Naive thymus-derived CD8-positive, alpha-beta T cell (primary cell): ENCODE results near the gene FNDC7. TPM values are rescaled to one million over a fixed set of nuclear protein-coding genes. Genes with fewer than 3 reads are reported as not detected.
"Not testable (repeated sequence)": the region's sequence is repeated elsewhere in the genome, so short reads cannot be mapped to it uniquely, and the experiment has no call there.

ENCODE experiments used
- ATAC-seq, 2 donors: fragments of 150-1000 bp; cut with Tn5 transposase in 1 of 2; sonication (Bioruptor Pico), chemical (Tn5 transposase) in 1 of 2; 1 replicate in 1 of 2; 2 replicates in 1 of 2; pipeline ENCODE4 v1.10.0; 2021; ENCODE audit warnings: mild to moderate bottlenecking in 2 of 2, moderate library complexity in 2 of 2
- POLR2A ChIA-PET: fragments of 350-600 bp; sonication (Branson Sonifier 250); formaldehyde crosslinking; loops from one replicate; lab custom pipeline; 2021; ENCODE audit warnings: antibody characterized with exemption; lab: Charles Lee
- DNase-seq, 10 donors: peaks; one replicate each; pipeline versions ENCODE4 v3.0.0 to v3.0.0-alpha.2; 2020 to 2022
- H3K27ac Mint-ChIP-seq, 10 donors: one replicate each; pipeline ENCODE4 v1.8.0; 2020 to 2022; ENCODE audit warnings: mild to moderate bottlenecking in 10 of 10, mixed read lengths in 10 of 10, moderate library complexity in 4 of 10, inconsistent platforms in 1 of 10
- H3K27me3 Mint-ChIP-seq, 5 donors: one replicate each; pipeline ENCODE4 v1.8.0; 2021 to 2022; ENCODE audit warnings: mixed read lengths in 5 of 5
- H3K36me3 Mint-ChIP-seq, 3 donors: one replicate each; pipeline ENCODE4 v1.8.0; 2020 to 2022; ENCODE audit warnings: mixed read lengths in 3 of 3, mild to moderate bottlenecking in 2 of 3, inconsistent platforms in 1 of 3
- H3K4me1 Mint-ChIP-seq, 4 donors: one replicate each; pipeline ENCODE4 v1.8.0; 2021 to 2022; ENCODE audit warnings: mixed read lengths in 4 of 4
- H3K4me3 Mint-ChIP-seq, 10 donors: one replicate each; pipeline ENCODE4 v1.8.0; 2020 to 2022; ENCODE audit warnings: mild to moderate bottlenecking in 10 of 10, mixed read lengths in 10 of 10, moderate library complexity in 6 of 10, inconsistent platforms in 1 of 10
- H3K9me3 Mint-ChIP-seq, 9 donors: one replicate each; pipeline ENCODE4 v1.8.0; 2020 to 2022; ENCODE audit warnings: mixed read lengths in 9 of 9, mild to moderate bottlenecking in 3 of 9, inconsistent platforms in 1 of 9, moderate library complexity in 1 of 9
- polyA plus RNA-seq, 3 donors: library from polyadenylated mRNA; unstranded; fragments of 300-500 nt; fragmentation: Illumina TruSeq; gene quantifications; one replicate each; pipeline ENCODE4 v1.2.3, GENCODE V29; 2021
- total RNA-seq, 8 experiments: library from RNA in 2 of 8; stranded (reverse) in 2 of 8; gene quantifications; one replicate each; pipeline ENCODE4 v1.2.3 and lab custom pipeline; 2021 to 2026

Gene FNDC7, protein sequence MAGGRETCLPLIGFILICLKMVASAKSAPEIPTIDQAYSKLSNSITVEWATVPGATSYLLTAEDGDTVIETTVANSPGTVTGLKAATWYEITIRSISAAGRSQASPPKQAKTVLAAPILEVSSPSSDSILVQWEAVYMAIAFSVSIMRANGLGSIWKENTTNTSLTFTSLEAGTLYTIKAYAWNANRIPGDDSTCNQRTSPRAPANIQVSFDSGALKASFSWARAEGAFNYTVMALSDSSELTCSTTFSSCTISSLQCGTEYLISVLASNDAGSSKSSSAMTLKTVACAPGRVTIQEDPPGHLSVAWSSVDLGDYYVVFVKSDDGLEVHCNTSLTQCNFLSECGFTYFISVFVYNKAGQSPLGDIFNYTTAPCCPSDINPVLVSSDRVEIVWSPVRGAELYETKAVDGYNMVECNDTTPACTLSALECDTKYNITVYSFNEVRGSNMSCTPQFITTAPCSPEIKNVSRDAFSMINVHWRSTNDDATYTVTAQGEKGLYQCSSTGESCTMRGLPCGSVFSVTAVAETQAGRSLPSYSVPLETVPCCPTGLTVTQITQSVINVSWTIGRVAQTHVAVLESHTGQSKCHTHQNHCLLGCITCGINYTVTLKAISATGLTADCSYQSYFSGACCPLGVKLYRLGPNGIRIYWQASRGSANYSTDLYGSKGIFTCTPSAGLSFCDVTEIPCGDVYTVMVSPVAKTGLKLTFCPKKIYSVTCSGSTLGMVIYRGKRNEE
- total RNA-seq (under 1 TPM; 0.22 to 0.34 TPM), polyA plus RNA-seq (not detected), total RNA-seq (lab: John Stamatoyannopoulos, UW) (0 to 1.4 (median 0.51) reads per million in 6 experiments)

DNA sequence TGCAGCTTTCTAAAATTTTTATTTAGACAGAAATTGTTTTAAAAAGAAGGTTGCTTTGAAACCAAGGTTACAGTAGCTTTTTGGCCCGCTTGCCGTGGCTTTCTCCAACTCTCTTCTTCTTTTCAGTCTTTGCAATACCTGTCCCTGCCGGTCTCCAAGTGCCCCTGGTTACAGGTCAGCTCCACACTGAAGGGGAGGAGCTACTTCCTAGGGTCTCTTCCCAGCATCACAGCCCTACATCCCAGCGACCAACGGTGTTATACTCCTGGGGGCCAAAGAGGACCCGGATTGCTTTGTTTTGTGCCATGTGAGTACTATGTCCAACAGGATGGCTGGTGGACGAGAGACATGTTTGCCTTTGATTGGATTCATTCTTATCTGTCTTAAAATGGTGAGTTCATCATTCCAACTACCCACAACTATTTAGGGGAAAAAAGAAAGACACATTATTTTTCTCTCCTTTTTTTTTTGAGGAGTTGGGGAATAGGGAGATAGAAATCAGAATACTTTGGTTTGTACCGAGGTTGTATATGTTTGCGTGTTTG lies at the start of gene FNDC7:
FNDC7 (plus strand) TSS at position 303 of the 545 bp plus-strand sequence; CDS start at position 329, 26 bp downstream.
- no peaks in the 10 kb centered on the region for H3K36me3 Mint-ChIP-seq
- H3K4me3 Mint-ChIP-seq = no peak within 1 kb of the TSS
- H3K27ac Mint-ChIP-seq = no peak within 1 kb of the TSS
- H3K4me1 Mint-ChIP-seq = peaks cover 6 to 14% (median 10%) of the 10 kb centered on the region in 4 donors
- H3K27me3 Mint-ChIP-seq = peaks cover 0 to 12% (median 5%) of the 10 kb centered on the region in 5 donors
- no peaks in the 10 kb centered on the region for H3K9me3 Mint-ChIP-seq
- DNase-seq = no peak
- POLR2A ChIA-PET = interaction anchor here (1.4 kb wide), 1 partner anchor 8 kb away, joined by 3 read pairs; no protein-coding TSS in a partner anchor
- no peak for ATAC-seq

DNA sequence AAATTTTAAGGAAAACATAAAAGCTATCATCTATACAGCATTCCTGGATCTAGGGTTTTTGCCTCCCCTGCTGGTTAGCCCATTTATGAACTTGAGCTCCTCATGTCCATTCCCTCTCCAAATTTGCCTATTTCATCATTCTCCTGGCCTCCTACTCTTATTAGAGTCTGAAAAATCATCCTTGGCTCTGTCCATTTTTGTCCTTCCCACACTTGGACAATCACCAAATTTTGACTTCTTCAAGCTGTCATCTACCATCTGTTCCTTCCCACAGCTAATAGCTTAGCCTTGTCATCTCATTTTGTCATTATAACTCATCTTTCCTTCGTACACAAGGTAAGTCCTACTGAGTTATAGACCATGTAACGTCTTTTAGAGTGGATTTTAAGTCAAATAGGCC lies 49.6 kb upstream of the FNDC7 start:
- DNase-seq (no peak), ATAC-seq (no peak)
- POLR2A ChIA-PET = interaction anchor here (1.3 to 7.6 kb wide), 4 partner anchors 14 to 103 kb away, joined by 3 to 484 read pairs (median 140); partner anchors contain the start of genes EEIG2 and PRPF38B

DNA sequence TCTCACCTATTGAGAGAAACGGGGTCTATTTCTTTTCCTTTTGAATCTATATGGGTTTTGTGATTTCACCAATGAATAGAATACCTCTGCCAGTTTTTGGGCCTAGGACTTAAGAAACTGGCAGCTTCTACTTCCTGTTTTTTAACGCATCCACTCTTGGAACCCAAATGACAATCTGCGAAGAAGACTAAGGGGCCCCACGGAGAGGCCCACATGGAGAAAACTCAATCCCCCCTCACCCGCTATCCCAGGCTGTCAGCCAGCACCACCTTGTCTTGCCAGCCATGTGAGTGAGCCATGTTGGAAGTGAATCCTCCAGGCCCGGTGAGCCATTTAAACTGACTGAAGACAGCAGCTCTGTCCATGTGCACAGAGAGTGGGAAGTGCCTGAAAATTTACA lies 48.2 kb upstream of the FNDC7 start:
- Mint-ChIP-seq H3K9me3 (no peaks in the 10 kb centered on the region), H3K4me1 (peaks cover 13 to 45% (median 31%) of the 10 kb centered on the region in 4 donors), H3K27me3 (no peaks in the 10 kb centered on the region), H3K27ac (peak overlapping the region in 4 of 10 donors; percentile 29 to 41 (median 30)), H3K36me3 (peaks cover 0 to 2% (median 0%) of the 10 kb centered on the region in 3 donors), H3K4me3 (no peak overlapping the region)
- DNase-seq (no peak), ATAC-seq (no peak)
- POLR2A ChIA-PET = interaction anchor here (0.6 to 7.6 kb wide), 4 partner anchors 13 to 242 kb away, joined by 3 to 484 read pairs (median 126); partner anchors contain the start of gene PRPF38B

More for the DNA sequence above, 49.6 kb upstream of the FNDC7 start:
- Mint-ChIP-seq H3K4me1 (peaks cover 8 to 43% (median 34%) of the 10 kb centered on the region in 4 donors), H3K27me3 (no peaks in the 10 kb centered on the region), H3K36me3 (peaks cover 0 to 2% (median 0%) of the 10 kb centered on the region in 3 donors), H3K4me3 (peak overlapping the region in 5 of 10 donors; percentile 33 to 88 (median 66)), H3K27ac (peak overlapping the region in 9 of 10 donors; percentile 68 to 99 (median 98)), H3K9me3 (no peaks in the 10 kb centered on the region)

DNA sequence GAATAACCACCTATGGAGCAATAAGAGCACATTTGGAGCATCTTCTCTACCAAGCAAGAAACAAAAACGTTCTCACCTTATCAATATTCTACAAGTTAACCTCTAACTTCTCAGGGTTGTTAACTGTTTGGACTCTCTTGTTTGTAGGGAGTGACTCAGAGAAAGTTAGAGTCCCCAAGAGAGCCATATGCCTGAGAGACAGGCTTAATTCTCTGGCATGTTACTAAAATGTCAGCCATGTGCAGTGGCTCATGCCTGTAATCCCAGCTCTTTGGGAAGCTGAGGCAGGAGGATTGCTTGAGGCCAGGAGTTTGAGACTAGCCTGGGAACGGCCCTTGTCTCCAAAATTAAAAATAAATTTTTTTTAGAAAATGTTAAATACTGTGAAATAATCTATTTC lies 47.6 kb upstream of the FNDC7 start:
- POLR2A ChIA-PET = interaction anchor here (5.5 to 7.6 kb wide), 2 partner anchors 17 to 28 kb away, joined by 249 to 484 read pairs; partner anchors contain the start of gene PRPF38B

DNA sequence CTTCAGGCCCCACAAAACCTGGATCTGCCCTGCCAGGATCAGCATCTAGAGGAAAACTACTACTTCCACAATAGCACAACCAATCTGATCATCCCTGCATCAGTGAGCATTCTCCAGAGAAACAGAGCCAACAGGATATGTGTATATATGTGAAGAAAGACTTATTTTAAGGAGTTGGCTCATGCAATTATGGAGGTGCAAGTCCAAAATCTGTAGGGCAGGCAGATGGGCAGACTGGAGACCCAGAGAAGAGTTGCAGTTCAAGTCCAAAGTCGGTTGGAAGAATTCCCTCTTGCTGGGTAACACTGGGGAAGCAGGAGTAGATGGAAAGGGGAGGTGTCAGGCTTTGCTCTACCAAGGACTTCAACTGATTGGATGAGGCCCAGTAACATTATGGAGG lies 46.9 kb upstream of the FNDC7 start:
- POLR2A ChIA-PET = interaction anchor here (5.5 to 7.6 kb wide), 2 partner anchors 18 to 27 kb away, joined by 249 to 484 read pairs; partner anchors contain the start of gene PRPF38B
- Mint-ChIP-seq H3K27ac (no peak overlapping the region), H3K4me3 (no peak overlapping the region)

More for the DNA sequence above, 47.6 kb upstream of the FNDC7 start:
- Mint-ChIP-seq H3K4me3 (no peak overlapping the region), H3K27ac (peak overlapping the region in 2 of 10 donors; percentile 25), H3K27me3 (no peaks in the 10 kb centered on the region), H3K4me1 (peaks cover 9 to 39% (median 25%) of the 10 kb centered on the region in 4 donors), H3K36me3 (peaks cover 0 to 2% (median 0%) of the 10 kb centered on the region in 3 donors), H3K9me3 (no peaks in the 10 kb centered on the region)
- no peak for ATAC-seq
- DNase-seq = no peak

DNA sequence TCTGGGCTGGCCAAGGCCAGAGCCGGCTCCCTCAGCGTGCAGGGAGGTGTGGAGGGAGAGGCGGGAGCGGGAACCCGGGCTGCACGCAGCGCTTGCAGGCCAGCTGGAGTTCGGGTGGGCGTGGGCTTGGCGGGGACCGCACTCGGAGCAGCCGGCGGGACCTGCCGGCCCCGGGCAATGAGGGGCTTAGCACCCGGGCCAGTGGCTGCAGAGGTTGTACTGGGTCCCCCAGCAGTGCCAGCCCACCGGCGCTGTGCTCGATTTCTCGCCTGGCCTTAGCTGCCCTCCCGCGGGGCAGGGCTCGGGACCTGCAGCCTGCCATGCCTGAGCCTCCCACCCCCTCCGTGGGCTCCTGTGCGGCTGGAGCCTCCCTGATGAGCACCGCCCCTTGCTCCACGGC lies 45.3 kb upstream of the FNDC7 start:
- H3K4me1 Mint-ChIP-seq = peaks cover 13 to 36% (median 22%) of the 10 kb centered on the region in 4 donors
- not testable (repeated sequence) for ATAC-seq
- POLR2A ChIA-PET = interaction anchor here (0.8 kb wide), 1 partner anchor 25 kb away, joined by 5 read pairs; the partner anchor contains the start of gene PRPF38B

More for the DNA sequence above, 46.9 kb upstream of the FNDC7 start:
- Mint-ChIP-seq H3K4me1 (peaks cover 8 to 36% (median 21%) of the 10 kb centered on the region in 4 donors), H3K9me3 (no peaks in the 10 kb centered on the region), H3K36me3 (peaks cover 0 to 2% (median 0%) of the 10 kb centered on the region in 3 donors), H3K27me3 (no peaks in the 10 kb centered on the region)
- no peak for DNase-seq
- no peak for ATAC-seq

DNA sequence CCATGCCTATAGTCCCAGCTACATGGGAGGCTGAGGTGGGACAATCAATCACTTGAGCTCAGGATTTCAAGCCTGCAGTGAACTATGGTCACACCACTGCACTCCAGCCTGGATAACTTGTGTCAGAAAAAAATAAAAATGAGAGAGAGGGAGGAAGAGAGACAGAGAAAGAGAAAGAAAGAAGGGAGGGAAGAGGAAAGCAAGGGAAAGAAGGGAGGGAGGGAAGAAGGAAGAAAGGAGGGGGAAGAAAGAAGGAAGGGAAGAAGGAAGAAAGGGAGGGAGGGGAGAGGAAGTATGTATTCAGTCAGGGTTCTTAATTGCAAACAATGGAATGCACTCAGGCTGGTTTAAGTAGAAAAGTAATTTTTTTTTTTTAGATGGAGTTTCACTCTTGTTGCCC lies 43.9 kb upstream of the FNDC7 start:
- H3K27me3 Mint-ChIP-seq = peaks cover 0 to 5% (median 0%) of the 10 kb centered on the region in 5 donors
- peak overlapping the region in 5 of 10 donors; percentile 13 to 58 (median 36) for H3K4me3 Mint-ChIP-seq
- peaks cover 12 to 23% (median 13%) of the 10 kb centered on the region in 4 donors for H3K4me1 Mint-ChIP-seq
- POLR2A ChIA-PET = interaction anchor here (0.7 to 2.0 kb wide), 3 partner anchors 22 to 37 kb away, joined by 3 to 6 read pairs (median 4); partner anchors contain the start of gene PRPF38B
- no peaks in the 10 kb centered on the region for H3K9me3 Mint-ChIP-seq
- H3K27ac Mint-ChIP-seq = peak overlapping the region in 2 of 10 donors; percentile 65 to 72
- H3K36me3 Mint-ChIP-seq = peaks cover 0 to 2% (median 0%) of the 10 kb centered on the region in 3 donors
- ATAC-seq (no peak), DNase-seq (no peak)

More for the DNA sequence above, 45.3 kb upstream of the FNDC7 start:
- not testable (repeated sequence) for H3K4me3 Mint-ChIP-seq, H3K9me3 Mint-ChIP-seq, H3K36me3 Mint-ChIP-seq, DNase-seq, H3K27ac Mint-ChIP-seq, H3K27me3 Mint-ChIP-seq

DNA sequence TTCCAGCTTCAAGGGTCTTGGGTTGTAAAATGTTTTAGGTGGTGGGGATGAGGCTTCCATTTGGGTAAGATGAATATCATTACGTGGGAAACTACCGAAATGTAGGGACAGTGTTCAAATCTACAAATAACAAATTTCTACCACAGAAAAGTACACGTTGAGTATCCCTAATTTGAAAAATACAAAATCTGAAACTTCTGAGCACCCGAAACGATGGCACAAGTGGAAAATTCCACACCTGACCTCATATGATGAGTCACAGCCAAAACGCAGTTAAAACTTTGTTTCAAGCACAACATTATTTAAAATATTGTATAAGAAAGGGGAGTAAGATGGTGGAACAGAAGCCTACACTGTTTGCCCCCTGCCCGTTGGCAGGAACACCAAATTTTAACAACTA lies 43.0 kb upstream of the FNDC7 start:
- Mint-ChIP-seq H3K36me3 (peaks cover 0 to 2% (median 0%) of the 10 kb centered on the region in 3 donors), H3K27me3 (peaks cover 0 to 5% (median 0%) of the 10 kb centered on the region in 5 donors), H3K27ac (no peak overlapping the region), H3K4me3 (no peak overlapping the region), H3K9me3 (no peaks in the 10 kb centered on the region), H3K4me1 (peaks cover 12 to 19% (median 13%) of the 10 kb centered on the region in 4 donors)
- ATAC-seq (no peak), DNase-seq (no peak)
- POLR2A ChIA-PET = interaction anchor here (0.8 to 2.0 kb wide), 3 partner anchors 15 to 23 kb away, joined by 3 to 6 read pairs (median 4); partner anchors contain the start of gene PRPF38B

DNA sequence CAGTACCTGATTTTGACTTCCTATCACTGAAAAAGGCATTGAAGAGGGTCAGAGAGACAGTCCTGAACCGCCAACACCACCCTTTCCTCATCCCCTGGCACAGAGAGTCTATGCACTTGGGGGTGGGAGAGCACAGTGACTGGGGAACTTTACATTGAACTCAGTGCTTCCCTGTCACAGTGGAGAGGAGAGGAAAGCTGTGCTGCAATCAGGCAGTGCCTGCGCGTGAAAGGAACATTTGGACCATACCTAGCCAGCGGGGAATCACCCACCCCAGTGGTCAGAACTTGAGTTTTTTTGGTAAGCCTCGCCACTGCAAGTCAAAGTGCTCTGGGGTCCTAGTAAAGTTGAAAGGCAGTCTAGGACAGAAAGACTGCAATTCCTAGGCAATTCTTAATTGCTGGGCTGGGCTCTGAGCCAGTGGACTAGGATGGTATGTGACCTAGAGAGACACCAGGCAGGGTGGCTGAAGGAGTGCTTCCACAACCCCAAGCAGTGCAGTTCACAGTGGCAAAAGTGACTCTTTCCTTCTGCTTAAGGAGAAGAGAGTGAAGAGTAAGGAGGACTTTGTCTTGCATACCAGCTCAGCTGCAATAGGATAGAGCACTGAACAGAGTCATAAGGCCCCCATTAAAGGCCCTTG lies 42.5 kb upstream of the FNDC7 start:
- peaks cover 0 to 5% (median 0%) of the 10 kb centered on the region in 5 donors for H3K27me3 Mint-ChIP-seq
- ATAC-seq = no peak
- H3K4me3 Mint-ChIP-seq = no peak overlapping the region
- H3K36me3 Mint-ChIP-seq = peaks cover 0 to 2% (median 0%) of the 10 kb centered on the region in 3 donors
- no peak overlapping the region for H3K27ac Mint-ChIP-seq
- no peak for DNase-seq
- H3K4me1 Mint-ChIP-seq = peaks cover 12 to 19% (median 13%) of the 10 kb centered on the region in 4 donors
- POLR2A ChIA-PET = interaction anchor here (0.8 to 2.0 kb wide), 5 partner anchors 10 to 24 kb away, joined by 3 to 9 read pairs (median 4); partner anchors contain the start of genes HENMT1 and PRPF38B
- no peaks in the 10 kb centered on the region for H3K9me3 Mint-ChIP-seq

DNA sequence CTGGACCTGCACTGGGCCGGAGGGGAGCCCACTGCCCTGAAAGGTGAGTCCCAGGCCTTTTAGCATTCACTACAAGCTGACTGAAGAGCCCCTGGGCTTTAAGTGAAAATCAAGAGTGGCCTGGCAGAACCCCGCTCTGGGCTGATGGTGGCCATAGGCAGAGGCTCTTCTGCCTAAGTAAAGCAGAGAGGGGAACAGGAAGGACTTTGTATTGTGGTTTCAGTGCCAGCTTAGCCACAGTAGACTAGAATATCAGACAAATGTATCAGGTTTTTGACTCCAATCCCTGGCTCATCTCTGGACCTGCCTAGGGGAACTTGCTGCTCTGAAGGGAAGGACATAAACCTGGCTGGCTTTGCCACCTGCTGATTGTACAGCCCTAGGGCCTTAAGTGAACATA lies 41.6 kb upstream of the FNDC7 start:
- Mint-ChIP-seq H3K4me1 (peaks cover 12 to 19% (median 13%) of the 10 kb centered on the region in 4 donors), H3K9me3 (no peaks in the 10 kb centered on the region), H3K4me3 (no peak overlapping the region), H3K36me3 (no peaks in the 10 kb centered on the region), H3K27ac (peak overlapping the region in 2 of 10 donors; percentile 39 to 46), H3K27me3 (peaks cover 0 to 5% (median 0%) of the 10 kb centered on the region in 5 donors)
- DNase-seq (no peak), ATAC-seq (no peak)
- POLR2A ChIA-PET = interaction anchor here (0.8 to 1.8 kb wide), 5 partner anchors 9 to 24 kb away, joined by 3 to 9 read pairs (median 6); partner anchors contain the start of genes HENMT1 and PRPF38B

DNA sequence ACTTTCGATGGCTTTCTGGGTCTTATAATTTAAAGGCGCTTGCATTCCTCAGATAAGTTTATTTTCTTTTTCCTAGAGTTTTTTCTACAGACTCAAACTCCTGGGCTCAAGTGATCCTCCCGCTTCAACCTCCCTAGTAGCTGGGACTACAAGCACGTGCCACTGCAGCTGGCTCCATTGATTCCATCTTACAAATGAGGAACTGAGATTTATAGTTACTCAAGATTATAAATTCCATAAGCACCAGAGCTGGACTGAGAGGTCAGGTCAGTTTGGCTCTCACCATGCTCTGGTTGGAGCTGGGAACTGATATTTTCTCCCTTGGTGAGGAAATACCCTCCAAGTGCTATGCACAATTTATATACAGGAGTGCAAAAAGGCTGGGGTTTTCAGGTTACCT lies 34.0 kb upstream of the FNDC7 start:
- no peak for ATAC-seq
- DNase-seq = no peak
- H3K27me3 Mint-ChIP-seq = peaks cover 0 to 3% (median 0%) of the 10 kb centered on the region in 5 donors
- no peak overlapping the region for H3K4me3 Mint-ChIP-seq
- peaks cover 4 to 13% (median 6%) of the 10 kb centered on the region in 4 donors for H3K4me1 Mint-ChIP-seq
- no peaks in the 10 kb centered on the region for H3K36me3 Mint-ChIP-seq
- no peak overlapping the region for H3K27ac Mint-ChIP-seq
- no peaks in the 10 kb centered on the region for H3K9me3 Mint-ChIP-seq
- POLR2A ChIA-PET = interaction anchor here (1.3 to 2.4 kb wide), 3 partner anchors 13 to 34 kb away, joined by 4 to 14 read pairs (median 5); partner anchors contain the start of gene PRPF38B
